NCI-H510A treated with DMSO at 0.1 percent for 48 hours (cell line): ENCODE data around the gene SIX1.

ENCODE experiments used
- DNase-seq: peaks from one replicate; lab custom pipeline; 2025; lab: John Stamatoyannopoulos, UW

SIX1 gene

DNA sequence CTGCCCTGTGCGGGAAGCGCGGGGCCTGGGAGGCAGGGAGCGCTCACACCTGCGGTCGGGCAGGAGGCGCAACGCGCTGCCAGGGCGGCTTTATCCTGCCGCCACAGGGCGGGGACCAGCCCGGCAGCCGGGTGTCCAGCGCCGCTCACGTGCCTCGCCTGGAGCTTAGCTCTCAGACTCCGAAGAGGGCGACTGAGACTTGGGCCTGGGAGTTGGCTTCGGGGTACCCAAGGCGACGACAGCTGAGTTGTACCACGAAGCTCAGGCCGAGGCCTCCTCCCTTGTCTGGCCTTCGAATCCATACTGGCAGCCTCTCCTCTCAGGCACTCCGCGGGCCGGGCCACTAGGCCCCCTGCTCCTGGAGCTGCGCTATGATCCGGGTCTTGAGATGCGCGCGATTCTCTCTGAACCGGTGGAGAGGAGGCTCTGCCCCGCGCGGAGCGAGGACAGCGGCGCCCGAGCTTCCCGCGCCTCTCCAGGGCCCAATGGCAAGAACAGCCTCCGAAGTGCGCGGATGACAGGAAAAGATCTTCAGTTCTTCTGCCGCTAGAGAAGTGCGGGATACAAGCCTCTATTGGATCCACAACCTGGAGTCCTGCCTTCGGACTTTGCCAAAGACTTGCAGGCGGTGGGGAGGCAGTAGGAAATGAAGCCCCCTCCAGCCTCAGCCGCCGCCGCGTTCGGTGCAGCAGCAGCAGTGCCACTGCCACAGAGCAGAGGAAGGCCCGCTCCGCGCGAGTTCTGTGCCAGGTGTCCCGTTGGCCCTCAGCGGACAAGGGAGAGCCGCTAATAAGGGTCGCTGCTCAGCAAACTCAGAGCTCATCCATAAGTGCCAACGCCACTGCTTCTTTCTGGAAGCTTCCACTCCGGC lies 6.8 kb downstream of the SIX1 start:
- no peak for DNase-seq

GRCh38 chr14:60641742-60642269 lies 7.5 kb downstream of the SIX1 start:
- no peak for DNase-seq

DNA sequence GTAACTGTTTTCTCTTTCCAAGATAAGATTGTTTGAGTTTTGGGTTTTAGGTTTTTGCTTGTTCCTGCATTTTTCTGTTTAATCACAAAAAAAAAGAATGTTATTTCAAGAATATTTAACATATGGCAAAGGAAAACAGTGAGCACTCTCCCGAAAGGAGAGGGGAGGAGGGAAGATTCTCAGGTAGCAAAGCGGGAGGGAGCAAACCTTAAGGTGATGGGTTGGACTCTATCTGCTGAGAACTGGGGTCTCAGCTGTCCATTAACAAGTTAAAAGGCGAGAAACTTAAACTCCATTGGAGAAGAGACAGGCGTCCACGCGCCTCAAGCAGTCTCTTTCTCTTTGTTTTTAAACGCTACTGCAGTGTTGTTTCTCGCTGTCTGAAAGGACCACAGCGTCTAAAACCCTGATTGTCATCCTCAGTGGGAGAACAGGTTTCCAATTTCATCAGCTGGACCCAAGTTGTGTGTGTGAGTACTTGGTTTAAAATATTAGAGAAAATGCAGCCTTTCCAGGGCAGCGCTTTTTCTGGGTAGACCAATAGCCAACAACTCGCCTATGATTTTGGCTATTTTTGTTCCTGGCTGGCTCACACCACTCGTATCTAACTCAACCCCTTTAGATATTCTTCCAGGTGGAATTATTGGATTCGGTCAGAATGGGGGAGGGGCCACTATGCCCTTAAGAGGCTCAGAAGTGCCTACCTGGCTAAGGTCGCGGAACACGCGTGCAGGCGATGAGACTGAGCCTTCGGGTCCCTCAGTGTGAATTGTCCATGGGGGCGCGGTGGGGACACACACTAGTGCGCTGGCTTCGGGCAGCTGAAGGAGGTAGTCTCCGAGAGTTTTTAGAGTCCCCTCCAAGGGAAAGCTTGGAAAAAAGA lies 8.2 kb downstream of the SIX1 start:
- peak; percentile 22 for DNase-seq

DNA sequence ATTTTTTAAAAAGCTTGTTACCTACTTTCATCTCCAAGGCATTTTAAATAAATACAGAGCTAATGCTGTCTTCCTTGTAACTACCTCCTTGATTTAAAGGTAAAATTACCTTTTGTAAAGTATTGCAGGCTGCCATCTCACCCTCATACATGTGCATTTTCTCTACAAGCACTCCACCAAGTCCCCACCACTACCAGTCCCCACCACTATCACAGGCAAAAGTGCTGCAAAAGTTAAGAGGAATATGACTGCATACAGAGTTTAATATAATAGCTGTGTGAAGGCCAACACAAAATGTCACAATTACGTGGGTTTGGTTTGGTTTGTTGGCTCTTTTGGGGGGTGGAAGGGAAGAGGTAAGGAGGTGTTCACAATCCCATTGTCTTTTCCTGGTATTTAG lies 9.6 kb downstream of the SIX1 start:
- no peak for DNase-seq

DNA sequence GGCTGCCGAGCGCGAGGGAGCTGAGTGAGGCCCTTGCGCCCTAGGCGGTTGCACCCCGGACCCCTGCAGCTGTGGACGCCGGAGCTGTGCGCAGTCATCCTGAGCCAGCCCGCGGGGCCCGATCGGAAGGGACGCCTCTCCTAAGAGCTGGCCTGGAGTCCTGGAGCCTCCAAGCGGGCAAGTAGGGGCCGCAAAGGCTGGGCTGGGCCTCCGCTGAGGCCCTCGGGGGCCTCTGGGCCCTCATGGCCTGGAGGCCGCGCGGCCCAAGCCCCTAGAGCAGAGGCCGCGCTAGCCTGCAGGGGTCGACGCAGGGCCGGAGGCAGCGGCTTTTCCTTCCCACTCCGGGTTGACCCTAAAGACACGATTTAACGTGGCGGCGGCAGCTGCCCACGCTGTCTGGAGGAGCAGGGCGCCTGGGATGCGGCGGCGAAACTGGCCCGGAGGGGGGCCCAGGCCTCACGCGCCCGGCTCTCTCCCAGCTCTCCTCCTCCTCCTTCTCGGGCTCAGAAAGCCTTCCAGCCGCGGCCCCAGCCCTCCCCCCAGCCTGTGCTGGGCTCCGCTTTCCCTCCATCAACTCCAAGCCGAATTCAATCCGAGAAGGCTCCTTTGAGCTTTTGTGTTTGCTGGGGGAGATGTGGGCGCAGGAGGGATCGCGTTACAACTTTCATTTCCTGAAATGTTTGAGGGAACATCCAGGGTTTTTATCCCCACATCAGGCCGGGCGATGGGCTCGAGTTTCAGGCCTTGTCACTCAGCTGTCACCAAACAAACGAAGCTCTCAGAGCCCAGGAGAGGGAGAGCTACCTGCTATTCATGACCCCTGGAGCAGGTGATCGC lies 11.6 kb downstream of the SIX1 start:
- peak; percentile 82 for DNase-seq

GRCh38 chr14:60636879-60637478 lies 12.3 kb downstream of the SIX1 start:
- no peak for DNase-seq

DNA sequence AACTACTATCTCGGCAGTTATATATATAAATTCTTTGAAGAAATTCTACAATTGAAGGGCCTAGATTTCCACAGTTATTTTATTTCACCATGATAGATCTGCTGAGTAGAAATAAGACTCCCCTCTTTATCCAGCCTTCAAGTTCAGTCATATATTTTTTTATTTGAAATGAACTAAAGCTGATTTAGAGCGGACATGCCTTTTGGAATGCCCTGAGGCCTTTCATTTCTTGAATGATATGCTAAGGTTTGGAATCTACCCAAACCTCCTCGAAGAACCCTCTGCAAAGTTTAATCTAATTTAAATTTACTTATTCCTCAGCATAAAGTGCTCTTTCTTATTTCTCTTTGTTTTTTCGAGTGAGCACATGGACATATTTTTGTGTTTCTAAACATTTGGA lies 15.1 kb downstream of the SIX1 start:
- DNase-seq = no peak

DNA sequence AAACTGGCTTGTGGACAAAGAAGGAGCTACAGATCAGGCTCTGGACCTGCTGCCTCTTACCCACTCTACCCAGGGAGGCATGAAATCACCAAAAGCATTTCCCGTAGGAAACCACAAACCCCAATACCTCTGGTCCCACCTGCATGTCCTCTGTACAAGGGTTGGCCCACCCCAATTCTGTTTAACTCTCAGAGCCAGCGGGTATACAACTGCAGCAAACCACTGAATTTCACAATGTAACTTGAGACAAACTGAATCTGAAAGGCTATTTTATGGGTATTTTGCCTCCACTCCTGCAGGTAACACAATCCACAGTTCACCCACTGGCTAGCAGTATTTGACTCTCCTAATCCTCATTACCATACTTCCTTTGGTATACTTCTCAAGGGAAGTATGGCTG lies 16.5 kb downstream of the SIX1 start:
- DNase-seq = no peak

- no peak for DNase-seq
These were observed 17.0 kb downstream of the SIX1 start for GRCh38 chr14:60632257-60632656.

DNA sequence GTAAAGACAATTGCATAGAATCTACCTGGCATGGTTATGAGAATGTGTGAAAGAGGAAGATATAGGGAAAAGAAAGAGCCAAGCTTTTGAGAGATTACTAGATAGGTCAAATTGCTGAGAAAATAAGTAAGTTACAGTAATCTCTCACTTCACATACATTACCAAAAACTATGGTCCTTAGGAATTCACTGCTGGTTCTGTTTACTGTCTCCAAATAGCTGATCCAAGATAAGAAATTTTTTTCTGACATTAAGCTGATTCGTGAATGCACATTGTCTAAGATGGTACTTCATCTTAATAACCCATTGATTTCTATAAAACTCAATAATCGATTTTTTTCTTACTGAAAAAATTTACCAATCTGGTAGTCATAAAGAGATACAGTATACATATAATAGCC lies 17.4 kb downstream of the SIX1 start:
- no peak for DNase-seq

DNA sequence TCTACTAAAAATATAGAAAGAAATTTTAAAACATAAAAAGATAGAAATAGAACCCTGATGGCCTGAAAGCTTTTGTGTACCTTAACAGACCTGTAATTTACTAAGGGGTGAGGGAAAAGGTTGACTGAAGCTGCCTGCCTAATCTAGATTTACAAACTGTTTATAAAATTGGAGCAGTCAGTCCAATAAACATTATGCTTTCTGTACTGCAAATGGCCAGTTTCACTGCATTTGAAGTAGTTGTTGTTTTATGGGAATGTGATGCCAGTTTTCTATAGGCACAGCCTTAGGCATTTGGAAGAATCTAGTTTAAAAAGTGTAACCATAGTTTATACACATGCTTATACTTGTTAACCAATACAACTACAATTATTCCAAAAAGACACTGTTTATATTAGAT lies 19.1 kb downstream of the SIX1 start:
- DNase-seq = no peak

- no peak for DNase-seq
These were observed 20.4 kb downstream of the SIX1 start for GRCh38 chr14:60628892-60629291.

GRCh38 chr14:60622917-60623257 lies 26.4 kb downstream of the SIX1 start:
- DNase-seq = no peak

GRCh38 chr14:60622210-60622916 lies 26.9 kb downstream of the SIX1 start:
- DNase-seq = no peak

DNA sequence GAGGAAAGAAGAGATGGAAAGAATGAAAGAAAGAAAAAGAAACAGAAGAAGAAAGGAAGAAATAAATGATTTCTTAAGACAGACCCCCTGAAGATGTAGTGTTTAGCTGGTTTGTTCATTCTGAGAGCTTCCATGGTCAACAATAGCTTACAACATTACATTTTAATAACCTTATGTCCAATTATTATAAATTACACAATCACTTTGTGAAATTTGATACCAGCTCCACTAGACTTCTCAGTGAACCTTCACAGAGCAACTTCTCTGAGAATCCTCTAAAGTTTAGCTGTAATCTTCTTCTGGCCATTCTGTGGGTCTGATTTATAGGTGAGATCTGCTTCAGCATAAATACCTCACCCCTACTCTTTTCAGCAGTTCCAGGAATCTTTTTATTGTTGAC lies 27.9 kb downstream of the SIX1 start:
- DNase-seq = peak; percentile 32

DNA sequence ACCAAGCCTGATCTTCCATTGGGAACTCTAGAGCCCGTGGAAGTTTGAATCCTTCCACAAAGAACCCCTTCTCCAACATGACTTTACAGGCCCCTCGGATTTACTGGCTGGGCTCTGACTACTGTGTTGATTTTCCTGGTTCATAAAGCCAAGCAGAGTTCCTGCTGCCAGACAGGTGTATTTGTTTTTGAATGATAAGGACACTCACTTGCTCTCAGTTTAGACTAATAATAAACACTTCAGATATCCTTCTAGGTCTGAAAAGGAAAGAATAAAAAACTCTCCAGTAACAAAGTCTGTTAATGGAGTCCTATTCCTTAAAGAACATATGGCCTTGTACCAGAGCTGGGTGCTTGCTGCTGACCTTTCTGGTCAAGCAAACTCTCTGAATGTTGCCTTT lies 31.0 kb downstream of the SIX1 start:
- peak; percentile 96 for DNase-seq

DNA sequence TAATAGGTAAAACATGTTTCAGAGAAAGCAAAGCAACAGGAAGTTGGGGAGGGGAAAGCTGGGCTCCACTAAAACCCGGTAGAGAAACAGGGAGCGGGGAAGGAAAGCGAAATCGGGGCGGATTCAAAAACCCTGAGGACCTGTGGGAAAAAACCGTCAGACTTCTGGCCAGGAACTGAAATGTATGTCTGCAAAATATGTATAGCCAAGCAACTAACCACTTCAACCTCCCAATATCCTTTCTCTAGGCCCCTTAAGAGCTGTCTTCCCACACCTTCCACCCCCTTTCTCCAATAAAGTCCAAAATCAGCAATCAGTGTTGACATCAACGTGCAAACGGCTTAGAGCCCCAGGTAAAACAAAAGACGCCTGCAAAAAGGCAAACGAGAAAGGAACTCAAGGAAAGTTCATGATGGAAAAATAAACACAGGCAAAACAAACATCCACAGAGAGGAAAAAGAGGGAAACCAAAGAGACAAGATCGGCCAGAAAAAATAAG lies 32.8 kb downstream of the SIX1 start:
- peak; percentile 65 for DNase-seq

- no peak for DNase-seq
These were observed 47.0 kb downstream of the SIX1 start for GRCh38 chr14:60602291-60602690.

GRCh38 chr14:60599727-60600126 lies 49.5 kb downstream of the SIX1 start:
- DNase-seq = no peak

GRCh38 chr14:60596139-60596538 lies 53.1 kb downstream of the SIX1 start:
- DNase-seq = no peak

DNA sequence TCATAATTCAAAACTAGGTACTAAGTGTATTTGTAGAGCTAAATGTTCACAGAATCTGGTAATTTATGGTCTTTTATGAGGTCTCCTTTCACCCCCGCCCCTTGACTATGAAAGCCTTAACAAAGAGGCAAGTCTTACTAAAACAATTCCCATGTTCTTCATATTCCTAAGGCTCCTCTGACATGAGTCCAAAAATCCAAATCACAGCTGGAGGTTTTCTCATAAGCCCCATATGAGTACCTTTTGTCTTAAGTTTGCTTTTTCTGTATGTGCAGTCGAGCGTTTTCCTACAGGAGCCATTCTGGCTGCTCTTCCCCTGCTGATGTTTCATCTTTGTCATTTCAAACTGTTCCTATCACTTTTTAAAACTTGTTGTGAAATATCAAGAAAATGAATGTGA lies 55.2 kb downstream of the SIX1 start:
- no peak for DNase-seq
